ENCODE results near the gene NXNL1. TPM values are rescaled to one million over a fixed set of nuclear protein-coding genes. Genes with fewer than 3 reads are reported as not detected.
A peak's percentile ranks its signal among the peaks of the same experiment; 100 is the strongest.

The NXNL1 gene
- total and polyA plus RNA-seq, 11 donors = 0.32 to 1.1 (median 0.60) TPM; not detected in 6

- no peak for ATAC-seq
- 60 to 64% (median 62%) methylated on average over 8 of the region's 8 CpGs for WGBS, 4 donors
- Histone ChIP-seq H3K36me3 (no peaks in the 10 kb centered on the region), H3K4me1 (peaks cover 0 to 26% (median 7%) of the 10 kb centered on the region in 12 donors), H3K4me3 (no peak overlapping the region), H3K9me3 (no peaks in the 10 kb centered on the region), H3K27ac (no peak overlapping the region), H3K27me3 (peaks cover 12 to 32% (median 18%) of the 10 kb centered on the region in 9 donors)
- intact Hi-C loops (cut with DNase I) = loop anchor here in 7 of 10 donors (5.0 to 10.0 kb wide), 8 partner anchors 122 to 407 kb away; partner anchors contain the start of gene RPL18A (in 2 of the 7)
- no peak for DNase-seq
- TF ChIP-seq, protein P1, sequence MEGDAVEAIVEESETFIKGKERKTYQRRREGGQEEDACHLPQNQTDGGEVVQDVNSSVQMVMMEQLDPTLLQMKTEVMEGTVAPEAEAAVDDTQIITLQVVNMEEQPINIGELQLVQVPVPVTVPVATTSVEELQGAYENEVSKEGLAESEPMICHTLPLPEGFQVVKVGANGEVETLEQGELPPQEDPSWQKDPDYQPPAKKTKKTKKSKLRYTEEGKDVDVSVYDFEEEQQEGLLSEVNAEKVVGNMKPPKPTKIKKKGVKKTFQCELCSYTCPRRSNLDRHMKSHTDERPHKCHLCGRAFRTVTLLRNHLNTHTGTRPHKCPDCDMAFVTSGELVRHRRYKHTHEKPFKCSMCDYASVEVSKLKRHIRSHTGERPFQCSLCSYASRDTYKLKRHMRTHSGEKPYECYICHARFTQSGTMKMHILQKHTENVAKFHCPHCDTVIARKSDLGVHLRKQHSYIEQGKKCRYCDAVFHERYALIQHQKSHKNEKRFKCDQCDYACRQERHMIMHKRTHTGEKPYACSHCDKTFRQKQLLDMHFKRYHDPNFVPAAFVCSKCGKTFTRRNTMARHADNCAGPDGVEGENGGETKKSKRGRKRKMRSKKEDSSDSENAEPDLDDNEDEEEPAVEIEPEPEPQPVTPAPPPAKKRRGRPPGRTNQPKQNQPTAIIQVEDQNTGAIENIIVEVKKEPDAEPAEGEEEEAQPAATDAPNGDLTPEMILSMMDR (IDR thresholded peaks at IDR 0.05) = no peak
- no peak for TF ChIP-seq POLR2A (IDR thresholded peaks at IDR 0.05)
Observed at GRCh38 chr19:17450264-17451075, 10.3 kb downstream of the NXNL1 start.

DNA sequence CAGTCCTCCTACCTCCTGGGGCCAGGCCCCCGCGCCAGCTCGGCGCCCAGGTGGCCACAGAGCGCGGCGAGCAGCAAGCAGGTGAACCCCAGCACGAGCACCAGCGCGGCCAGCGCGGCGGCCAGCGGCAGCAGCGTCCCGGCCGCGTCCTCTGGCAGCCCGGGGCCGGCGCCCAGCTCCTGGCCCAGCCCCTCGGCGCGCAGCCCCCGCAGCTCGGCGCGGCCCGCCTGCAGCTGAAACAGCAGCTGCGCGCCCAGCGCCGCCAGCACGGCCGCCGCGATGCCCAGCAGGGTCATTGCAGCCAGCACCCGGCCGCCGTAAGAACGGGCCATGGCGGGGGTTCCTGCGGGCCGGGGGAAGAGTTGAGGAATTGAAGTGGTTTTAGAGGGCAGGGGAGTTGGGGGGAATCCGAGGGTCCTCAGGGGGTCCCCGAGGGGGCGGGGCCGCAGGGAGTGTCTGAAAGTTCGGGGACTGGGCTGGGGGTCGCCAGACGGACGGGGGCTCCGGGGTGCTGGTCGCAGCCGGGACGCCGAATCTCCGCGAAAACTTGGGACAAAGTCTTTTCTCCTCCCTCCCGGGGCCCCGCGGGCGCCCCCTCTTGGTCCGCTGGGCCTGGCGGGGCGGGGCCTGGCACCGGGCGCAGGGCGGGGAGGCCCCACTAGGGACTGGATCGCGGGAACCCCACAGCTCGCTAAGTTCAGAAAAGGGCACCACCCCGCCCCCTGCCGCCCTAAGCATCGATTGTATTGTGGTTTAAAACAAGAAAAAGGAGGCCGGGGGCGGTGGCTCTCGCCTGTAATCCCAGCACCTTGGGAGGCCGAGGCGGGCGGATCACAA, 12.4 kb downstream of the NXNL1 start, which contains the start of gene TMEM221:
Gene TMEM221 (minus strand): TSS at position 538 of the 837 bp plus-strand sequence. CDS start 206 bp downstream, at position 332.
- H3K4me3 ChIP-seq = peak within 1 kb of the TSS; percentile 22 to 61 (median 53)
- 1 to 5% (median 3%) methylated on average over 30 to 81 of the region's 81 CpGs for WGBS, 4 donors
- H3K4me1 ChIP-seq = peaks cover 0 to 13% (median 7%) of the 10 kb centered on the region in 12 donors
- TF ChIP-seq, protein P1 (IDR thresholded peaks at IDR 0.05) = peak; percentile 29 to 74 (median 58)
- TF ChIP-seq POLR2A (IDR thresholded peaks at IDR 0.05) = no peak
- H3K27me3 ChIP-seq = peaks cover 0 to 14% (median 0%) of the 10 kb centered on the region in 9 donors
- peak in 3 of 4 donors; percentile 66 to 80 (median 66) for ATAC-seq
- H3K9me3 ChIP-seq = no peaks in the 10 kb centered on the region
- H3K36me3 ChIP-seq = no peaks in the 10 kb centered on the region
- peak; percentile 35 to 77 (median 53) for DNase-seq
- intact Hi-C loops (cut with DNase I) = loop anchor here in 3 of 10 donors (10.0 kb wide), 2 partner anchors 336 to 406 kb away; partner anchors contain the start of gene RPL18A (in 2 of the 3)
- peak within 1 kb of the TSS in 1 of 12 donors; percentile 25 for H3K27ac ChIP-seq

DNA sequence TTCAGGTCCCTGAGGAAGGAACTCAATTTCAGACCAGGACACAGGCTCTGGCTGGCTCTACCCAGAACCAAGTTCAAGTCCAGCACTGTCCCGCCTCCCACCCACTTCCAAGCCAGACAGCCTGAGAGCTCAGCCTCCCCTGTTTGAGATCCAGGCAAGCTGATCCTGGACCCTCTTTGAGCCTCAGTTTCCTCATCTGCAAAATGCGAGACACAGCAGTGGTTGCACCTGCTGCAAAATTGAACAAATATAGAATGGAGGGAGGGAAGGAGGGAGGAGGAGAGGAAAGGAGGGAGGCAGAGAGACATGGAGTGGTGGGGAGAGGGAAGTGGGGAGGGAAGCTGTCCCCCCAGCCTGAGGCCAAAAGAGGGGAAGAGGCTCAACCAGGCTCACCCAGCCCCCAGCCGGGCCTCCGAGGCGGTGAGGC, 13.0 kb downstream of the NXNL1 start:
- 33 to 39% (median 38%) methylated on average over 5 of the region's 5 CpGs for WGBS, 4 donors
- H3K27me3 ChIP-seq = peaks cover 0 to 14% (median 0%) of the 10 kb centered on the region in 9 donors
- H3K4me3 ChIP-seq = peak overlapping the region in 8 of 12 donors; percentile 50 to 61 (median 55)
- TF ChIP-seq POLR2A (IDR thresholded peaks at IDR 0.05) = no peak
- TF ChIP-seq, protein P1 (IDR thresholded peaks at IDR 0.05) = no peak
- intact Hi-C loops (cut with DNase I) = loop anchor here in 3 of 10 donors (10.0 kb wide), 2 partner anchors 337 to 407 kb away; partner anchors contain the start of gene RPL18A (in 2 of the 3)
- no peaks in the 10 kb centered on the region for H3K36me3 ChIP-seq
- DNase-seq = peak in 1 of 5 donors; percentile 20
- H3K27ac ChIP-seq = no peak overlapping the region
- peaks cover 0 to 13% (median 6%) of the 10 kb centered on the region in 12 donors for H3K4me1 ChIP-seq
- H3K9me3 ChIP-seq = no peaks in the 10 kb centered on the region
- ATAC-seq = no peak

All from heart left ventricle (tissue), 16 donors.